Articular chondrocyte of knee joint (primary cell): ENCODE measurements around the gene FAM216A. TPM values are rescaled to one million over a fixed set of nuclear protein-coding genes. Genes with fewer than 3 reads are reported as not detected.

ENCODE experiments used
- small RNA-seq: library from RNA; depleted of rRNA; stranded (forward); fragments of <200 nt; gene quantifications from one replicate; pipeline ENCODE3, GENCODE V24; 2012
- total RNA-seq: library from RNA; depleted of rRNA; stranded (reverse); fragments of >200 nt; gene quantifications from 2 replicates; pipeline ENCODE4 v1.2.3, GENCODE V29; 2012

The FAM216A gene, protein sequence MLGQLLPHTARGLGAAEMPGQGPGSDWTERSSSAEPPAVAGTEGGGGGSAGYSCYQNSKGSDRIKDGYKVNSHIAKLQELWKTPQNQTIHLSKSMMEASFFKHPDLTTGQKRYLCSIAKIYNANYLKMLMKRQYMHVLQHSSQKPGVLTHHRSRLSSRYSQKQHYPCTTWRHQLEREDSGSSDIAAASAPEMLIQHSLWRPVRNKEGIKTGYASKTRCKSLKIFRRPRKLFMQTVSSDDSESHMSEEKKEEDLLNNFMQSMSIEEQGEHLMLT
- total RNA-seq: 8.9 and 9.3 TPM in 2 replicates

DNA sequence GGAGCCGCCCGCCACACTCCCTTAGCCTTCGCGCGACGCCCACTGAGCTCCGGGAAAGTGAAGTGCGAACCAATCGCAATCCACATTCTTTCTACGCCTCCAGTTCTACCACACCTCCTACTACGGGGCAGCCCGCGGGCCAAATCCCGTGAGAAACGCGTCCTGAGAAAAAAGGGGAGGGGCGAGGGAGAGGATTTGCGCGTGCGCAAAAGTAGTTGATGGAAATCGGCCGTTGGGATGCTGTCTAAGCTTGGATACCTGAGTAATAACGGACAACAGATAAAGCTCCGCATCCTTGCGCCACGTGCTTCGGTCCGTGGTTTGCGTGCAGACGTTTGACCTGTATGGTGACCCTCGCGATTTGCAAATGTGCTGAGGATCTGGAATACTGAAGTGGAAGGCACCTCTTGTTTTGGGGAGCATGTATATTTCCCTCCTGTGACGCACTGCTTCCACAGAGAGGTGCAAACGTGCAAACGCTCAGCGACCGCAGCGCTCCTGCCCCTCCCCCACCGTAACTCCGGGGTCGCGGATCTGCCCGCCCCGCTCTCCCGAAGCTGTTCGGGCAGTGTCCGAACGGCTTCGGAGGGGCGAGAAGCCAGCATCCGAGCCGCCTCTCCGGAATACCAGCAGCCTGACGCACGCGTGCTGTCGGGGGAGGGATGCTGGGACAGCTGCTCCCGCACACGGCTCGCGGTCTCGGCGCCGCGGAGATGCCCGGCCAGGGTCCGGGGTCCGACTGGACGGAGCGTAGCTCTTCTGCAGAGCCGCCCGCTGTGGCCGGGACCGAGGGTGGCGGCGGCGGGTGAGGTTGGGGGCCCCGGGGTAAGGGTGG lies at the start of gene FAM216A, which contains the start of gene GPN3:
FAM216A (plus strand) TSS at position 632 of the 835 bp plus-strand sequence; CDS start at position 663, 31 bp downstream.
GPN3 (minus strand) TSS at position 44 of the 835 bp plus-strand sequence. CDS start 54 bp downstream, outside the sequence.

DNA sequence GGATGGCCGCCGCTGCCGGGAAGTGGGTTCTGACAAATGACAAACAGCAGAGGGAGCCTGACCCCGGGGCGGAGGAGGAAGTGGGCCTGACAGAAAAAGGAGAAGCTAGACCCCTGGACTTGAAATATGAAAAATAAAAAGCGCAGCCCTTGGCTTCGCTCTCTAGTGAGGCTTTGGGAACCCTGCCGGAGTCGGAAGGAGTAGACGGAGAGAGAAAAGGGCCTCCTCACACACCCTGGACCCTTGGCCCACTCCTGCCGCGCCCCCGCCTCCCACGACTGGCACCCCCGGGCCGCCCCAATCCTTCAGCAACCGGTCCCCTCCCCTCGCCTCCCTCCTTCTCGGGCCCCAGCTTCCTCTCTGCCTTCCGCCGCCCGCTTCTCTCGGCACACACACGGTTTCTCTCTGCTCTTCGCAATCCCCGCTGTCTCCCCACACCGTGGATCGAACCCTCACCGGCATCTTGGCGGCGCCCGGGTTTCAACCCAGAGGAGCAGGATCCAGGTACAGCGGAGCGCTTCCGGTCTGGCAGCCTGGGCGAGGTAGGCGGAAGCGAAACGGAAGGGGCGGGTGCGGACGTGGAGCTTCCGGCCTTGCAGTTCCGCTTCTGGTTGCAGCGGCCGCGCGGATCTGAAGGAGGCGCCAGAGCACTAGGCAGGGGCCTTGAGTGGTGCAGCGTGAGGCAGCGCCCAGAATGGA lies 18.7 kb upstream of the FAM216A start, which contains the start of gene ARPC3:
ARPC3 (minus strand) TSS at position 539 of the 699 bp plus-strand sequence; CDS start at position 462, 77 bp downstream.

DNA sequence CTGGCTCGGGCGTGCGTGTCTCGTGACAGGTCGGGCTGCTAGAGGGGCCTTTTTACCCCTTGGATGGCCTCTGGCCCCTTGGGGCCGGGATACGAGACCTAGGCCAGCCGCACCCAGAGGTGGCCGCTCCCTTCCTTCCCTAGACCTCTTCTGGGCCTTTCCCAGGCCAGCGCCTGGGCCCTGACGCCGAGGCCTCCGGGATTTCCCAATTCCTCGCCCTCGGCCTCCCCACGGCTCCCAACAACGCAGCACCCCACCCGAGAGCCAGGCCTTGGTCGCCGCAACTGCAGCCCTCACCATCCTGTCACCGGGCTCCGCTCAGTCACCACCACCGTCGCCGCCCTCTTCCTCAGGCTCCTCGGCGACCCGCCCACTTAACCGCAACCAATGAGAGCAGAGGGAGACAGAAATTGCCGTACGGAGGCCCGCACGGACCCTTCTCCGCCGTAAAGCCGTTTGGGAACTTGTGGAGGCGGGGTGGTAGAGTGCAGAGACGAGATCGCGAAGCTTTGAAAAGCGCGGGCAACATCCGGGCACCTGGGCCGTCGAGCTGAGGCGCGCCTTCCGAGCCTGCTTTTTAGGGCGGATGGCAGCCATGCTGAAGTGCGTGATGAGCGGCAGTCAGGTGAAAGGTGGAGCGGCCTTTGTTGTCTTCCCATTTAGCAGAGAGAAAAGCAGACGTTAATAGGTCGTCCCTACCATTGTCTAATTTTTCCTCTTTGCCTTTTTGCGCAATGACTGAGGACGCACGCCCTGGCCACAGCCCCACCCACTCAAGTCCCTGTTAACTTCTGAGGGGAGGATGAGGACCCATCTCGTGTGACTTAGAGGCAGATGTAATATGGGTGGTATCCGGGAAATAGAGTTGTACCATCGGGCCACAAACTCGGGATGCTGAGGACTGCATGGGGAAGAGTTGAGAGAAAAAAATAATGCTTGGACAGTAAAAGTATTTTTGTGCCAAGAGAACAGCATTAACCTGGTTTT lies 33.4 kb downstream of the FAM216A start, which contains the start of the genes RAD9B and VPS29:
RAD9B (plus strand) TSS at position 580 of the 987 bp plus-strand sequence; CDS start at position 587, 7 bp downstream.
VPS29 (minus strand) TSS at position 360 of the 987 bp plus-strand sequence; CDS start at position 300, 60 bp downstream.

Small RNA genes lying within 50 kb of the gene (small RNA-seq; reads per million reads assigned to genes)
- gene RF00278: not detected

Other genes starting within 250 kb of the FAM216A start
- gene ATP2A2, start 187.6 kb upstream of the FAM216A start, total RNA-seq: 127 and 158 TPM in 2 replicates
- gene ANAPC7, start 65.1 kb upstream of the FAM216A start, total RNA-seq: 37.8 and 43.9 TPM in 2 replicates
- gene ARPC3, start 18.5 kb upstream of the FAM216A start, total RNA-seq: 390 and 461 TPM in 2 replicates
- gene GPN3, start 588 bp upstream of the FAM216A start, total RNA-seq: 12.9 and 14.7 TPM in 2 replicates
- 78.4 and 92.4 TPM in 2 replicates for gene VPS29, start 33.3 kb downstream of the FAM216A start, total RNA-seq
- 1.3 and 1.4 TPM in 2 replicates for gene RAD9B, start 33.5 kb downstream of the FAM216A start, total RNA-seq
- 7.8 and 8.0 TPM in 2 replicates for gene PPTC7, start 114.5 kb downstream of the FAM216A start, total RNA-seq
- gene TCTN1, start 145.3 kb downstream of the FAM216A start, total RNA-seq: 55.0 and 65.6 TPM in 2 replicates
- 2.2 and 5.1 TPM in 2 replicates for gene HVCN1, start 220.3 kb downstream of the FAM216A start, total RNA-seq